ENCODE measurements around the gene PHACTR3. TPM values are rescaled to one million over a fixed set of nuclear protein-coding genes. Genes with fewer than 3 reads are reported as not detected.

Gene PHACTR3
- total RNA-seq, 1 experiment from 2014 or later, result not detected

DNA sequence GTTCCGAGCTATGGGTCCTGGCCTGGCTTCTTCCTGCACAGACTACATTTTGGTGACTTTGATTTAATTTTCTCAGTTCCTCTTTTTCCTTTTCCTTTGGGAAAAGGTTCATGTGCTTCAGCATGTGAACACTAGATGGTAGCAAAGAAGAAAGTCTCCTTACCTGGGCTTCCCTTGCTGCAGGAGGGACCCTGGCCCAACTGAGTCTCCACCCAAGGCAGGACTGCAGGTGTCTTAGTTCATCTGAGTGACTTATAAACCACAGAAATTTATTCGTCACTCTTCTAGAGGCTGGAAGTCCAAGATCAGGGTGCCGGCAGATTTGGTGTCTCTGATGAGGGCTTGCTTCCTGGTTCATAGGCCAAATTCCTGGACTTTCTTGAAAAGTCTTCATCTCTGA is 165.9 kb downstream of the PHACTR3 start:
- Mint-ChIP-seq H3K4me3 (no peak overlapping the region), H3K4me1 (no peaks in the 10 kb centered on the region), H3K9me3 (peaks cover 3 to 68% of the 10 kb centered on the region in 2 experiments), H3K27ac (no peak overlapping the region), H3K36me3 (ENCODE audit: insufficient read depth in 1 of 3, low read depth in 3 of 3) (peaks cover 0 to 4% (median 0%) of the 10 kb centered on the region in 3 experiments; a peak in 2 of 7 replicates), H3K27me3 (ENCODE audit: low read depth) (peaks cover 45% of the 10 kb centered on the region)
- no peak overlapping the region for H2AK5ac ChIP-seq (ENCODE audit: insufficient read length, low read length)
- H3K9me3 ChIP-seq (ENCODE audit: control insufficient read depth, low read depth, low read length), result no peaks in the 10 kb centered on the region
- no peak overlapping the region for H4K91ac ChIP-seq (ENCODE audit: insufficient read length, low read depth, low read length)
- no peaks in the 10 kb centered on the region for H3K23me2 ChIP-seq (ENCODE audit: insufficient read length, low read depth, low read length, poor library complexity, severe bottlenecking)
- H3K14ac ChIP-seq (ENCODE audit: insufficient read depth, low read length), result no peak overlapping the region
- no peaks in the 10 kb centered on the region; the same call in 1 of the 2 replicates for H3K27me3 ChIP-seq (ENCODE audit: insufficient read depth, low read length)
- no peaks in the 10 kb centered on the region for H3K4me1 ChIP-seq (ENCODE audit: insufficient read depth, low read length)
- no peak overlapping the region for H3K56ac ChIP-seq (ENCODE audit: insufficient read length, low read depth, low read length)
- H3K27ac ChIP-seq (ENCODE audit: insufficient read length, low read depth, low read length), result no peak overlapping the region
- no peak overlapping the region for H2AFZ ChIP-seq (ENCODE audit: low read length)
- DNase-seq, result no peak
- no peaks in the 10 kb centered on the region for H3K79me2 ChIP-seq (ENCODE audit: insufficient read depth, low read length)
- no peak overlapping the region for H3K18ac ChIP-seq (ENCODE audit: insufficient read length, low read depth, low read length)
- no peak overlapping the region for H2BK20ac ChIP-seq (ENCODE audit: low read depth, low read length, poor library complexity, severe bottlenecking)
- H2BK5ac ChIP-seq (ENCODE audit: insufficient read length, low read length), result no peak overlapping the region
- H3K4ac ChIP-seq (ENCODE audit: low read depth, low read length), result no peak overlapping the region
- H4K5ac ChIP-seq (ENCODE audit: insufficient read length, low read depth, low read length), result no peak overlapping the region
- H3T11ph ChIP-seq (ENCODE audit: low read length), result no peak overlapping the region
- no peaks in the 10 kb centered on the region for H4K20me1 ChIP-seq (ENCODE audit: control insufficient read depth, insufficient read depth, insufficient read length)
- no peak overlapping the region for H3K23ac ChIP-seq (ENCODE audit: insufficient read length, low read depth, low read length)
- TF ChIP-seq, protein P1, sequence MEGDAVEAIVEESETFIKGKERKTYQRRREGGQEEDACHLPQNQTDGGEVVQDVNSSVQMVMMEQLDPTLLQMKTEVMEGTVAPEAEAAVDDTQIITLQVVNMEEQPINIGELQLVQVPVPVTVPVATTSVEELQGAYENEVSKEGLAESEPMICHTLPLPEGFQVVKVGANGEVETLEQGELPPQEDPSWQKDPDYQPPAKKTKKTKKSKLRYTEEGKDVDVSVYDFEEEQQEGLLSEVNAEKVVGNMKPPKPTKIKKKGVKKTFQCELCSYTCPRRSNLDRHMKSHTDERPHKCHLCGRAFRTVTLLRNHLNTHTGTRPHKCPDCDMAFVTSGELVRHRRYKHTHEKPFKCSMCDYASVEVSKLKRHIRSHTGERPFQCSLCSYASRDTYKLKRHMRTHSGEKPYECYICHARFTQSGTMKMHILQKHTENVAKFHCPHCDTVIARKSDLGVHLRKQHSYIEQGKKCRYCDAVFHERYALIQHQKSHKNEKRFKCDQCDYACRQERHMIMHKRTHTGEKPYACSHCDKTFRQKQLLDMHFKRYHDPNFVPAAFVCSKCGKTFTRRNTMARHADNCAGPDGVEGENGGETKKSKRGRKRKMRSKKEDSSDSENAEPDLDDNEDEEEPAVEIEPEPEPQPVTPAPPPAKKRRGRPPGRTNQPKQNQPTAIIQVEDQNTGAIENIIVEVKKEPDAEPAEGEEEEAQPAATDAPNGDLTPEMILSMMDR (conservative IDR thresholded peaks at IDR 0.05), result peak; percentile 63
- H3K79me1 ChIP-seq (ENCODE audit: insufficient read depth, low read depth, low read length, poor library complexity, severe bottlenecking), result no peaks in the 10 kb centered on the region
- no peak overlapping the region for H2BK12ac ChIP-seq (ENCODE audit: insufficient read length, low read depth, low read length)
- no peak overlapping the region for H3K4me2 ChIP-seq (ENCODE audit: insufficient read depth, insufficient read length, low read length)
- no peak overlapping the region for H3K9ac ChIP-seq (ENCODE audit: extremely low read depth, insufficient read length, low read length)
- WGBS (ENCODE audit: extremely low coverage, insufficient read length, low lambda C conversion rate), result no CpG with 5 or more reads among the region's 3 CpGs
- H2BK15ac ChIP-seq (ENCODE audit: low read depth, low read length), result no peak overlapping the region
- H4K8ac ChIP-seq (replicated peaks; ENCODE audit: insufficient read length, low read depth, low read length), result no peak overlapping the region
- H2BK120ac ChIP-seq (ENCODE audit: low read depth, low read length, poor library complexity, severe bottlenecking), result no peak overlapping the region

Measured in H9 (cell line).